Rectal smooth muscle tissue (tissue), 1 donor: ENCODE measurements around the gene ARID4B.
A peak's percentile ranks its signal among the peaks of the same experiment; 100 is the strongest.

ENCODE experiments used
- H3K27ac ChIP-seq: one replicate; pipeline ENCODE4 v1.7.0; 2013; ENCODE audit warnings: low read depth, low read length, inconsistent platforms
- H3K27me3 ChIP-seq: one replicate; pipeline ENCODE4 v1.7.0; 2013; ENCODE audit warnings: low read length; ENCODE audit not compliant: control insufficient read depth, insufficient read depth
- H3K36me3 ChIP-seq: one replicate; pipeline ENCODE4 v1.7.0; 2013; ENCODE audit warnings: low read length; ENCODE audit not compliant: control insufficient read depth, insufficient read depth
- H3K4me1 ChIP-seq: one replicate; pipeline ENCODE4 v1.7.0; 2013; ENCODE audit warnings: low read length; ENCODE audit not compliant: control insufficient read depth, insufficient read depth
- H3K4me3 ChIP-seq: one replicate; pipeline ENCODE4 v1.7.0; 2013; ENCODE audit warnings: low read length
- H3K9ac ChIP-seq: one replicate; pipeline ENCODE4 v1.7.0; 2013; ENCODE audit warnings: low read length

Gene ARID4B

DNA sequence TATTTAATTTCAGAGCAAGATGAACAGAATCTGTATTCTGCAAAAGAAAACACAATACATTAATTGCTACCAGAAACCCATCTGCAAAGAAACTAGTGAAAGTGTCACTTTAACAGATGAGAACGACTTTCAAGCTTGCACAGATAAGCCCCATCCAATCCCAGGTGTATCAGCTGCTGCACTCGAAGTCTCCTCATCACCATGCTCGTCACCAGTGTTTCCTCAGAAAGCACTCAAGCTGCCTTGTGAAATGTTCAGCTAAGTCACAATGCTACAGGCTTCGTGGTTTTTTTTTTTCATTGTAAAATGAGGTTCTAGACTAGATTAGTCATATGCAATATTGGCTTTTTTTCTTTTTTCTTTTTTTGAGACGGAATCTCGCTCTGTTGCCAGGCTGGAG is 196.0 kb downstream of the ARID4B start:
- no peak overlapping the region for H3K9ac ChIP-seq
- no peak overlapping the region for H3K4me3 ChIP-seq
- peaks cover 2% of the 10 kb centered on the region for H3K4me1 ChIP-seq
- H3K36me3 ChIP-seq, result peaks cover 13% of the 10 kb centered on the region
- no peaks in the 10 kb centered on the region for H3K27me3 ChIP-seq
- H3K27ac ChIP-seq, result no peak overlapping the region

DNA sequence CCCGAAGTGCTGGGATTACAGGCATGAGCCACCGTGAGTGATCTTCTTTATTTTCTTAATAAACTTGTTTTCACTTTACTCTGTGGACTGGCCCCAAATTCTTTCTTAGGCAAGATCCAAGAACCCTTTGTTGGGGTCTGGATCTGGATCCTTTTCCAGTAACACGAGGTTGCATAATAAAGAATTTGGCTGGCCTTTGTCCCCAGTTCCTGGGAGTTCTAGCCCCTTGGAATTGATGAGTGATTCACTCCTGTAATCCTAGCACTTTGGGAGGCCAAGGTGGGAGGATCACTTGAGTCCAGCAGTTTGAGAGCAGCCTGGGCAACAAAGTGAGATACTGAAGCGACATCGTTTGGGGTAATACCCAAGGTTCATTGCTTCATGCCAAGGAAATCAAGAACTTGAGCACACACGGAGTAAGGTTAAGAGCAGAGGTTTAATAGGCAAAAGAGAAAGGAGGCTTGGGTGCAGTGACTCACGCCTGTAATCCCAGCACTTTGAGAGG is 197.2 kb downstream of the ARID4B start:
- Histone ChIP-seq H3K4me1 (peaks cover 3% of the 10 kb centered on the region), H3K27me3 (no peaks in the 10 kb centered on the region), H3K36me3 (peaks cover 6% of the 10 kb centered on the region)

DNA sequence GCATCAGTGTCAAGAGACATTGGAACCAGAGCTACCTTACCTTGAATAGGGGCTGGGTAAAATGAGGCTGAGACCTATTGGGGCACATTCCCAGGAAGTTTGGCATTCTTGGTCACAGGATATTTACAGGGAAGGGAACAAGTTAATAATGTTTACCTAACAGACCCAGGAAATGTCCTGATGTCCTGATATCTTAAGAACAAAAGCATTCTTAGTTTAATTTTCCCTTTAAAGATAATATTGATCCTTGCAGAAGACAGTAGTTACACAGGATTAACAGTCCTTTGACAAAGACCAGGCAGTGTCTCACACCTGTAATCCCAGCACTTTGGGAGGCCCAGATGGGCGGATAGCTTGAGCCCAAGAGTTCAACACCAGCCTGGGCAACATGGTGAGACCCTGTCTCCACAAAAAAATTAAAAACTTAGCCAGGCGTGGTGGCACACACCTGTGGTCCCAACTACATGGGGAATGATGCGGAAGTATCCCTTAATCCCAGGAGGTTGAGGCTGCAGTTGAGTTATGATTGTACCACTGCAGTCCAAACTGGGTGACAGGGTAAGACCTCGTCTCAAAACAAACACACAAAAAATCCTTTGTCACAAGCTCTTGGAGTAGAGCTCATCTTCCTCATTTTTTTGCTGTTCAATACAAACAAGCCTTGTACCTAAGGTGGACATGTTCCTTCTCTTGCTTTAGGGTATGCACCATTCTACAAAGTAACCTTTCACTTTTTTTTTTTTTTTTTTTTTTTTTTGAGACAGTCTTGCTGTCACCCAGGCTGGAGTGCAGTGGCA is 198.0 kb downstream of the ARID4B start:
- H3K9ac ChIP-seq, result no peak overlapping the region
- peaks cover 3% of the 10 kb centered on the region for H3K36me3 ChIP-seq
- H3K4me1 ChIP-seq, result peaks cover 3% of the 10 kb centered on the region
- no peak overlapping the region for H3K27ac ChIP-seq
- H3K27me3 ChIP-seq, result no peaks in the 10 kb centered on the region
- no peak overlapping the region for H3K4me3 ChIP-seq

More for the DNA sequence above, 197.2 kb downstream of the ARID4B start:
- H3K27ac ChIP-seq, result no peak overlapping the region
- H3K4me3 ChIP-seq, result no peak overlapping the region
- no peak overlapping the region for H3K9ac ChIP-seq

DNA sequence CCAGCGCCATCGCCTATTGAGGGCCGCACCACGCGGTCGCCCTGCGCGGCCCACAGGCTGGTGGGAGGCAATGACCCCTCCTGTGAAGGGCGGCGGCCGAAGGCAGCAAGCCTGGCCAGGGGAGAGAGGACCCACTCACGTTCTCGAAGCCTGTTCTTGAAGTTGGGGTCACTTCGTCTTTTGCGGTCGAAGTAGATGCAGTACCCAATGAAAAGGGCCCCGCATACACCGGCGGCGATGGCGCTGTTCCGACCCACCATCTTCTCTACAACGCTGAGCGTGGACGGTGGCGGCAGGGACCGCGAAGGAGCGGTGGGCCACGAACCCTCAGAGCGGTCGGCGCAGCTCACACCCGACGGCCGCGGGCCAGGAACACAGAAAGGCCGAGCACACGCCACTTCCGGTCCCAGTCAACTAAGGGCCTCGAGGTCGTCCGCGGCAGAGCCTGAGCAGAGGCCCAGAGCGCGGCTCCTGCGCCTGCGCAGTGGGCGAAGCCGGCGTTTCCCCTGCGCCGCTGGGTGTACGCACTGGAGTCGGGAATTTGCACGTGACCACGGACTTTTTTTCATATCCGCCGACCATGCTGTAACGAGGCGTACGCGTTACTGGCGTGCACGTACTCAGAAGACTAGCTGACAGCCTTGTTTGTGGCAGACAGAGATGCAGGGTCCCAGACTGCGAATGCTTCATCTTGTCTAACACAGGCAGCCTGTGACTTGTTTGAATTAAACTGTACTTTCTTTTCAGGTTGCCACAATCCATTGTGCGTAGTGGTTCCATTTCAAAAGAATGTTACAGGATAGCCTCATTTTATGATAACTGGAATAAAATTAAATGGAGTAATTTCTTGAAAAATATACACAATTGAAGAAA is 199.3 kb downstream of the ARID4B start, which contains the start of gene TOMM20:
Gene TOMM20, minus strand, starts transcription at position 382 of the 873 bp plus-strand sequence. Its CDS starts 122 bp downstream, at position 260.
- Histone ChIP-seq H3K4me3 (peak within 1 kb of the TSS; percentile 98), H3K9ac (peak within 1 kb of the TSS; percentile 91), H3K27me3 (no peaks in the 10 kb centered on the region), H3K4me1 (peaks cover 3% of the 10 kb centered on the region), H3K27ac (peak within 1 kb of the TSS; percentile 88), H3K36me3 (peaks cover 5% of the 10 kb centered on the region)

DNA sequence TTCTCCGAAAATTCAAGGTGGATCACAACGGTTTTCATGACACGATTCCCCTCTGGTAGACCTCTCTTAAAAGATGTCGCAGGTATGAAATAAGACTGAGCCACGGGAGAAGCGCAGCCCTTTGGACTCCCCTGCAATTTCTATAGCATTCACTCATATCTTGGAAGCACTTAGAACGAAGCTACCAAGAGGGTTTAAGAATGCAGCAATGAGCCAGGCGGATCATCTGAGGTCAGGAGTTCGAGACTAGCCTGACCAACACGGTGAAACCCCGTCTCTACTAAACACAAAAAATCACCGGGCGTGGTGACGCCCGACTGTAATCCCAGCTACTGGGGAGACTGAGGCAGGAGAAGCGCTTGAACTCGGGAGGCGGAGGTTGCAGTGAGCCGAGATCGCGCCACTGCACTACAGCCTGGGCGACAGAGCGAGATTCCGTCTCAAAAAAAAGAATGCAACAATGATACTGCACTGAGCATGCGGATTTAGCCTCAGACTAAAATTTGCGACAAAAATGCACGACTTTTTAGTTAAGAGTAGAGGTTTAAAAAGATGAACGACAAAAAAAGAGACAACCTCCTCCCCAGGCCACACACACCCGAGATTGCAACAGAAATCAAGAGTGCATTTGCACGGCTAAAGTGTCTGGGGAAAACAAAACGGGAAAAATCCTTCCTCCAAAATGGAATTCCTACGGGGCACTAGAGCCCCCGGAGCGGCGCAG is 200.1 kb downstream of the ARID4B start:
- Histone ChIP-seq H3K27me3 (no peaks in the 10 kb centered on the region), H3K9ac (peak overlapping the region; percentile 91), H3K4me1 (peaks cover 3% of the 10 kb centered on the region), H3K27ac (peak overlapping the region; percentile 88), H3K4me3 (peak overlapping the region; percentile 98), H3K36me3 (peaks cover 5% of the 10 kb centered on the region)

DNA sequence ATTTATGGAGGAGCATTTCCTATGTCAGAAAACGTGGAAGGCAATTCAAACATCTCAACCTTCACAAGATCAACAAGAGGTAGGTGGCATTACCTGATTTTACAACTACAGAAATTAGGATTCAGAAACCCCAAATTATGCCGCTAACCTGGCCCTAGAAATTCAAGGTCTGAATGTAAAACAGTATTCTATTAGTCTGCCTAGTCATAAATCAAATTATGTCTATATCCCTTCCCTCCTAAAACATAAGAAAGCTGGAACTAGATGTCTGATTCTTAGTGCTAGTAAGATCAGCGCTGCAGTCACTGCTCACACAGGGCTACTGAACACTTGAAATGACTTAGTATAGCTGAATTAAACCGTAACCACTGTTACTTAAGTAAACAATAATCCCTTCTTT is 200.8 kb downstream of the ARID4B start:
- Histone ChIP-seq H3K36me3 (peaks cover 5% of the 10 kb centered on the region), H3K4me3 (peak overlapping the region; percentile 98), H3K9ac (no peak overlapping the region), H3K4me1 (peaks cover 3% of the 10 kb centered on the region), H3K27me3 (no peaks in the 10 kb centered on the region), H3K27ac (no peak overlapping the region)

DNA sequence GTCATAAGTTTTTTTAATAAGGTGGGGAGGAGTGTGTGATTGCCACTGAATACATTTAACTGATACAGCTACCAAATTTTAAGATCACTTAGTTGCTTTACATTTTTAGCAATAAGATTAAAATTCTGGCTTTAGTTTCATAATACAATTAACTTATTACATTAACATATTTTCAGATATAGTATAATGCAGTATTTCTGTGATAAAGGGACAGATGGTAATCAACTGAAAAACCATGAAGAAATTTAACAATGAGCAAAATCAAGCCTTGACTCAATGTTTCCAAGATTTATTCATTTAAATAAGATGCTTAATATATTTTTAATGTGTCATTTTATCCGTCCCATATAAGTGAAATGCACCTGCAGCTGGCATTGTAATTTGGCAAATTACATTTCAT is 203.3 kb downstream of the ARID4B start:
- Histone ChIP-seq H3K36me3 (peaks cover 2% of the 10 kb centered on the region), H3K27me3 (no peaks in the 10 kb centered on the region), H3K9ac (no peak overlapping the region), H3K4me3 (no peak overlapping the region), H3K4me1 (peaks cover 3% of the 10 kb centered on the region), H3K27ac (no peak overlapping the region)

DNA sequence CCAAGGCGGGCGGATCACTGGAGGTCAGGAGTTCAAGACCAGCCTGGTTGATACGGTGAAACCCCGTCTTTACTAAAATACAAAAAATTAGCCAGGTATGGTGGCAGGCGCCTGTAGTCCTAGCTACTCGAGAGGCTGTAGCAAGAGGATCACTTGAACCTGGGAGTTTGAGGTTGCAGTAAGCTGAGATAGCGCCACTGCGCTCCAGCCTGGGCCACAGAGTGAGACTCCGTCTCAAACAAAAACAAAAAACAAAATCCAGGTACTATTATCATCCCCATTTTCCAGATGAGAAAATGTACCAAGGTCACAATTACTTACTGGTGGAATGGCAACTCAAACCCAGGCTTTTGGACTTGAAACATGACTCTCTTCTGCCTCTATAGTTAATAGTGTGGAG is 203.9 kb downstream of the ARID4B start:
- H3K4me3 ChIP-seq, result no peak overlapping the region
- peaks cover 2% of the 10 kb centered on the region for H3K36me3 ChIP-seq
- no peak overlapping the region for H3K27ac ChIP-seq
- H3K27me3 ChIP-seq, result no peaks in the 10 kb centered on the region
- peaks cover 3% of the 10 kb centered on the region for H3K4me1 ChIP-seq
- H3K9ac ChIP-seq, result no peak overlapping the region

DNA sequence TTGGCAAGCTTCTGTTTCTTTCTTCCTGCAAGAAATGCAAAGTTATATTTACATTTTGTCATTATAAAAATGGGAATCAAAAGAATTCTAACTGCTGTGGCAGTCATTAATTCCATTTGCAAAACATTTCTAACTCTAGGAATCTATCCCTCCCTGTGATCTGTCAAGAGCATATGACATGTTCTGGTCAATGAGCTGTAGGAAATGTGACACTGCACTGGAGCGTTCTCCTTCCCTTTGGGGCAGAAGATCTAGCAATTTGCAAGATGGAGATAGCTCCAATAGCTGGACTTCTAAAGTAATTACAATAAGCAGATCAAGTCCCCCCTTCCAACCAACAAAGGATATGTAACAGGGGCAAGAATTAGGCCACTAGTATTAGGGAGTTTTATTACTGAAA is 205.6 kb downstream of the ARID4B start:
- Histone ChIP-seq H3K4me3 (no peak overlapping the region), H3K36me3 (peaks cover 12% of the 10 kb centered on the region), H3K9ac (no peak overlapping the region), H3K4me1 (peaks cover 3% of the 10 kb centered on the region), H3K27ac (no peak overlapping the region), H3K27me3 (no peaks in the 10 kb centered on the region)
